CD4-positive, alpha-beta T cell treated with Interleukin-1 beta for 1 hour (primary cell): Measurements from ENCODE around the gene PLCB1.
"Not testable (repeated sequence)": the region's sequence is repeated elsewhere in the genome, so short reads cannot be mapped to it uniquely, and the experiment has no call there.

ENCODE experiments used
- DNase-seq, 2 donors: peaks; one replicate each; pipeline ENCODE4 v3.0.0-alpha.2; 2020 to 2022

PLCB1 gene

GRCh38 chr20:8379125-8379524 lies 247.1 kb downstream of the PLCB1 start:
- not testable (repeated sequence) for DNase-seq

GRCh38 chr20:8385247-8385646 lies 253.2 kb downstream of the PLCB1 start:
- no peak for DNase-seq

DNA sequence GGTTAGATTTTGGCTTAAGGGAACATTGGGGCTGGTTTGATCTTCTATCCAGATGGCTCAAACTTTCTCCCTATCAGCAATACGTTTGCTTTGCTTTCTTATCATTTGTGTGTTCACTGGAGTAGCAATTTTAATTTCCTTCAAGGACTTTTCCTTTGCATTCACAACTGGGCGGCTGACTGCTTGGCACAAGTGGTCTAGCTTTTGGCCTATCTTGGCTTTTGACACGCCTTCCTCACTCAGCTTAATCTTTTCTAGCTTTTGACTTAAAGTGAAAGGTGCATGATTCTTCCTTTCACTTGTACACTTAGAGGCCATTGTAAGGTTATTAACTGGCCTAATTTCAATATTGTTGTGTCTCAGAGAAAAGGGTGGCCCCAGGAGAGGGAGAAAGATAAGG lies 254.9 kb downstream of the PLCB1 start:
- DNase-seq: no peak

GRCh38 chr20:8388141-8388540 lies 256.1 kb downstream of the PLCB1 start:
- DNase-seq: no peak

DNA sequence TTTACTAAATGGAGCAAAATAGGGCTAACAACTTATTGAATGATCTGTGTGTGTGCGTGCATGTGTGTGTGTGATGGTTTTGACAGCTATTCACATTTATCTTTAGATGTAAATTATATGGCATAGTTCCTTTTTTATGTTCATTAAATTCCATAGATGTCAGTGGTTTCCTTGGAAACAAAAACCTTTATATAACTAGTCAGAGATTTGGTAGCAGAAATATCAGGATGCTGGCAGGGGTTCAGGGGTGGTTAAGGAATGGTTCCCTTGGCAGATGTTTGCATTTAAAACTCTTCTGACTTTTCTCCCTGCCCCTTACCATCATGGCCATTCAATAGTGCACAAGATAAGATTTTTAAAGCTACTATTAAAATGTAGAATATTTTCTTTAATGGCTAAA lies 256.6 kb downstream of the PLCB1 start:
- no peak for DNase-seq

DNA sequence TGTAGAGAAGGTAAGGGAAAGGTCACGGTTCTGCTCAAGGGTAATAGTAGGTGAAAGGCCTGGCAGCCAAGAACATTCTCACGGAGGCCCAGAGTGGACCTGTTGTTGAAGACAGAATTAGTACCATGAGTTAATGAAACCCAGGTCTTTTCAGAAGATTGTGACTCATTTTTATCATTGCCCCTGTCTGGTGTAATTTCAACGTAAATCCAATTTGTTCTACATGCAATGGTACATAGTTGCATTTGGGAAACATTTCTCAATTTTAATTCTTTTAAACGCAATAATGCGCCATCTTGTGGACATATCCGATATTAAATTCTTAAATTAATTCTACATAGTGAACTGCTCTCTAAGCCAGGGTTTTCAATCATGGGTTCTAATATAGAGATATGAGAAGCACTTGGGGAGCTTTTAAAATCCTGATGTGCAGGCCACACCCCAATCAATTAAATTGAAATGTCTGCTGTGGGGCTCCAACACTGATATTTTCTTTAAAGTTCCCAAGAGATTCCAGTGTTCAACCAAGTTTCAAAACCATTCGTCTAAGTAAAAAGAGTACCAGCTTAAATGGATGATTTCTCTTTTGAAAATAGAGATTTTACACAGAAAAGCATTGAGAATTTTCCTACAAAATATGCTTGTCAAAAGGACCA lies 257.4 kb downstream of the PLCB1 start:
- peak in 1 of 2 donors; percentile 44 for DNase-seq

DNA sequence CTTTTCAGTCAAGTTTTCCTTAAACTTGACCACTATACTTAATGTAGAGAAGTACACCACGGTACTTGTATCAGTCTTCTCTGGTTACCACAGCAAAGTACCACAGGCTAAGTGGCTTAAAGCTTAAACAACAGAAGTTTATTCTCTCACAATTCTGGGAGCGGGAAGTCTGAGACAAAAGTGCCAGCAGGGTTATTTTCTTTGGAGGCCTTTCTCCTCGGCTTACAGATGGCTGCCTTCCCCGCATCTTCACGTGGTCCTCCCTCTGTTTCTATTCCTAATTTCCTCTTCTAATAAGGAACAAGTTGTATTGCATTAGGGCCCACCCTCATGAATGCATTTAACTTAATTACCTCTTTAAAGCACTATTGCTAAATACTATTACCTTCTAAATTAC lies 258.0 kb downstream of the PLCB1 start:
- DNase-seq: no peak

GRCh38 chr20:8390500-8390899 lies 258.4 kb downstream of the PLCB1 start:
- no peak for DNase-seq

DNA sequence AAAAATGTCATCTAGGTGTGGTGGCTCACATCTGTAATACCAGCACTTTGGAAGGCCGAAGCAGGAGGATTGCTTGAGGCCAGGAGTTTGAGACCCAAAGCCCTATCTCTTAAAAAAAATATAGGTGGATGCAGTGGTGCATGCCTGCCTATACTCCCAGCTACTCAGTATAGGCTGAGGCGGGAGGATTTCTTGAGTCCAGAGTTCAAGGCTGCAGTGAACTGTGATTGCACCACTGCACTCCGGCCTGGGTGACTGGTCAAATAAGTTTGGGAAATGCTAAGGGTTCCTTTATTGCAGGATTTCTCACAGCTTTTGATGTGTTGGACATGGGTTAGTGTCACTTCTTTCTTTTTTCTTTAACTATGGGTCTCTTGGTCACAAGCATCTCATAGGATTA lies 261.3 kb downstream of the PLCB1 start:
- DNase-seq: no peak

GRCh38 chr20:8394308-8394945 lies 262.4 kb downstream of the PLCB1 start:
- DNase-seq: peak in 1 of 2 donors; percentile 22

DNA sequence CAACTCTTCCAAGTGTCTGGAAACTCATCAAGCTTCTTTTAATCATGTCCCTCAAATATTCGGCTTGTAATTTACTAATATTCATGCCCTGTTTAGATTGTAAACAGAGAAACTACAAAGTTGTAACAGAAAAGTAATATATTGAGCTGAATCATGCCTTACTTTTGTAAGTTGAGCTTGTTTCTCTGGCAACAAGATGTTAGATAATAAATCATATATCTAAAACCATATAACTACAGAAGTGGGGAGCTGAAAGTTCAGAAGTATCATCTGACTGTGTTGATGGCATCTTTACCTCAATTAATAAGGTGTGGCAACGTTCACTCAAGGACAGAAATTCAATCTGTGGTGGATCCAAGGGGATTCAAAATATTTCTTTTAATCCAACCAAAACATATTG lies 263.9 kb downstream of the PLCB1 start:
- no peak for DNase-seq

- DNase-seq: no peak
These were observed 266.4 kb downstream of the PLCB1 start for GRCh38 chr20:8398263-8399051.

- peak; percentile 17 to 19 for DNase-seq
These were observed 267.9 kb downstream of the PLCB1 start for GRCh38 chr20:8399947-8400346.

DNA sequence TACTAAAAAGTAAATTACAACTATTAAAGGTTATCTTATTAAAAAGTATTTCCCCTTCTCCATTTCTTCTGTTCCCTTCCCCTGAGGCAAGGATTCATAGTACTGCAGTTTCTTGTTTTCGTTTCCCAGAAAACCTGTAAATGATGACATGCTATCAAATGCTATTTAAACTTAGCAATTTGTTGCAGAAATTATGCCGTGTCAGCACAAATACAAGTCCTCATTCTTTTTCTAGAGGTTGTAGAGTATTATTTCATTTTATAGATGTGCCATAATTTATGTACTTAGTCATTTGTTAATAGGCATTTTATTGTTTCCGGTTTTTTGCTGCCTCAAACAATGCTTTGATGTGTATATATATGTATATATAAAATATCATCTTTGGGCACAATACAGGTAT lies 268.4 kb downstream of the PLCB1 start:
- DNase-seq: no peak

- DNase-seq: no peak
These were observed 269.5 kb downstream of the PLCB1 start for GRCh38 chr20:8401556-8401955.

- DNase-seq: no peak
These were observed 270.7 kb downstream of the PLCB1 start for GRCh38 chr20:8402798-8403197.

DNA sequence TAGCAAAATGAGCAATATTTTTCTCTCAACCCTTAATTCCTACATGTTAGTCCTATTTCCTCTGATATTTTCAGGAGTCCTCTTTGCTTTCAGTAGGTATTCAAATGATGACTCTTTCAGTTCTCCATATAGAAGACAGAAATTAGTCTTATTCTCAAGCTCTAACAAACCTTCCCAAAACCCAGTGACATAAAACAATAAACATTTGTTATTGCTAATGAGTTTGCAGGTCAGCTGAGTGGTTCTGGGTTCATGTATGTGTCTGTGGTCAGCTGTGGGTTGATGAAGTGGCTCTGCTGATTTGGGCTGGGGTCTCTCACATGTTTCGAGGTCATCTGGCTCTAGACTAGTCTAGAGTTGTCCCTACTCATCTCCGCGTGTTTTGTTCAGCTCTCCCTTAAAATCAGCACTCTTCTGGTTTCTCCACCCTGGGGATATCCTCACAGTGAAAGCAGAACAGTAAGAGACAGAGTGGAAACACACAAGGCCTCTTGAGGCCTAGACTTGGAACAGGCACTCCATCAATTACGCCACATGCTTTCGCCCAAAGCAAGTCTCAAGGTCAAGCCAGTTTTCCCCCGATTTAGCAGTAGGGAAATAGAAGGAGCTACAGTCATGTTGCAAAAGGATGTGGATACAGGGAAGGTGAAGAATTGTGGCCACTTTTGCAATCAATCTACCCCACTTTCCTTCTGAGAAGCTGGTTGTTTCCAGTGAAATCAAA lies 273.0 kb downstream of the PLCB1 start:
- DNase-seq: no peak

DNA sequence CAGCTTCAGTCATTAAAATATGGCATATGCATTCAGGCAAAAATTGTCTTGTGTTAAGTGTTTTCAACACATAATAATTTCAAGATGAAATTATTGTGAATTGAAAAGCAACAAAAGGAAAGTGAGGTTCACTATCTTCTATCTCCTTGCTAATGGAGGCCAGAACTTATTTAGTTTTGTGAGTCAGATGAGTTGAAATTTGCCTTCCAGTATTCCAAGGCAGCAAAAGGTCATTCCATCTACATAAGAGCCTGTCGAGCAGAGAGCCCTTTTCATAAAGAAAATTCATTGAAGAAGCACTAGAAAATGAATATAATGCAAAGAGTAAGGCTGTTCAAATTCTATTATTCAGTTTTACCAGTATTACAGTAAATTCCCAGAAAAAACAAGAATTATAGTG lies 274.3 kb downstream of the PLCB1 start:
- no peak for DNase-seq

GRCh38 chr20:8408587-8409307 lies 276.7 kb downstream of the PLCB1 start:
- no peak for DNase-seq

DNA sequence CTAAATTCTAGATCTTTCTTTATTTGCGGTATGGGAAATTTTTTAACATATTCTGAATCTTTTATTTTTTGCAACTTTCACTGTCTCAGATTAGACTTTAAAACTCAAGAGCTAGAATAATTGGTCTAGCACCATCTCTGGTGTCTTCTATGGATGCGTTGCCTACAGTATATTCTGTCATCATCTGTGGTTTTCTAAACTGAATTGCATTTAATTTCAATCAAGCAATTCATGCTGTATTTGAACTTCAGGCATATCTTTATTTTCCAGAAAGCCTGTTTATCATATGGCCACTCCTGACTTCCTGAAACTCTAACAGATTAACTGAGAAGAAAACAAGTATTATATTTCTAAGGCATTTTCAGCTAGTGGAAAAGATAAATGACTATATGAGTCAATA lies 281.6 kb downstream of the PLCB1 start:
- DNase-seq: no peak

GRCh38 chr20:8414586-8415274 lies 282.7 kb downstream of the PLCB1 start:
- DNase-seq: no peak

- DNase-seq: no peak
These were observed 289.9 kb downstream of the PLCB1 start for GRCh38 chr20:8421981-8422380.
